Measurements from ENCODE around the gene UBAC2.

DNA sequence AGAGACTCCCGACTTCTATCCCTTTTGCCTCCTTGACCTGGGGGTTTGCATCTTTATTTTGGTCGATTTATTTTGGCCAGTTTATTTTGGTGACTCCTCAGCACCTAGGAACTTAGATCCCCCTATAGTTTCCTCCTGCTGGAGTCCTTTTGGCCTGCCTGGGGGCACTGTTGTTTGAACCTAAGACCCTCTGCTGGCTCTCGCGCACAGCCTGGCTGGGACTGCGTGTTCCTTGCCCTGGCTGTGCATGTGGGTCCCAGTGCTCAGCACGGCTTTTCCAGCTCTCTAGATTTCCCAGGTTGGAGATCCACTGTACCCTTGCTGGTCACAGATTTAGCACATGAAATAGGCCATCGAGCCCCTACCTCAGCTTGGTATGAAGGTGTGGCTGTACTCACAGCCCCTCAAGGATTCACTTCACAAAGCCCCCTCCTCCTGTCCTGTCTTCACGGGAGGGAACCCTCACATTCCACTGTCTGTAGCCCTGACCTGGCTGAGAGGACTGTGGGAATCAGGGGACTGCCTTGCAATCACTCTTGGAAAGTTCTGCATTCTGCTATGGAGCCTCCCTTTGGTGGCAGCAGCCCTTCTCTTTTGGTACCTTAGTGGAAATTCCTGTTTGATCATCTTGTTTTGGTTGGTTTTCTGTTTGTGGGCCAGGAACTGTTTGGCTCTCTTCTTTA lies 8.3 kb downstream of the UBAC2 start:
- TF ChIP-seq, protein P1, sequence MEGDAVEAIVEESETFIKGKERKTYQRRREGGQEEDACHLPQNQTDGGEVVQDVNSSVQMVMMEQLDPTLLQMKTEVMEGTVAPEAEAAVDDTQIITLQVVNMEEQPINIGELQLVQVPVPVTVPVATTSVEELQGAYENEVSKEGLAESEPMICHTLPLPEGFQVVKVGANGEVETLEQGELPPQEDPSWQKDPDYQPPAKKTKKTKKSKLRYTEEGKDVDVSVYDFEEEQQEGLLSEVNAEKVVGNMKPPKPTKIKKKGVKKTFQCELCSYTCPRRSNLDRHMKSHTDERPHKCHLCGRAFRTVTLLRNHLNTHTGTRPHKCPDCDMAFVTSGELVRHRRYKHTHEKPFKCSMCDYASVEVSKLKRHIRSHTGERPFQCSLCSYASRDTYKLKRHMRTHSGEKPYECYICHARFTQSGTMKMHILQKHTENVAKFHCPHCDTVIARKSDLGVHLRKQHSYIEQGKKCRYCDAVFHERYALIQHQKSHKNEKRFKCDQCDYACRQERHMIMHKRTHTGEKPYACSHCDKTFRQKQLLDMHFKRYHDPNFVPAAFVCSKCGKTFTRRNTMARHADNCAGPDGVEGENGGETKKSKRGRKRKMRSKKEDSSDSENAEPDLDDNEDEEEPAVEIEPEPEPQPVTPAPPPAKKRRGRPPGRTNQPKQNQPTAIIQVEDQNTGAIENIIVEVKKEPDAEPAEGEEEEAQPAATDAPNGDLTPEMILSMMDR (conservative IDR thresholded peaks at IDR 0.05) = no peak
- TF ChIP-seq ZFX (IDR thresholded peaks at IDR 0.05) = no peak
